NCI-H1105 (cell line): Measurements from ENCODE around the gene SMG6.
"Not testable (repeated sequence)": the region's sequence is repeated elsewhere in the genome, so short reads cannot be mapped to it uniquely, and the experiment has no call there.

Experiments
- DNase-seq: peaks from one replicate; lab custom pipeline; 2025; lab: John Stamatoyannopoulos, UW

The SMG6 gene

GRCh38 chr17:2178798-2179501 lies 124.6 kb downstream of the SMG6 start:
- no peak for DNase-seq

DNA sequence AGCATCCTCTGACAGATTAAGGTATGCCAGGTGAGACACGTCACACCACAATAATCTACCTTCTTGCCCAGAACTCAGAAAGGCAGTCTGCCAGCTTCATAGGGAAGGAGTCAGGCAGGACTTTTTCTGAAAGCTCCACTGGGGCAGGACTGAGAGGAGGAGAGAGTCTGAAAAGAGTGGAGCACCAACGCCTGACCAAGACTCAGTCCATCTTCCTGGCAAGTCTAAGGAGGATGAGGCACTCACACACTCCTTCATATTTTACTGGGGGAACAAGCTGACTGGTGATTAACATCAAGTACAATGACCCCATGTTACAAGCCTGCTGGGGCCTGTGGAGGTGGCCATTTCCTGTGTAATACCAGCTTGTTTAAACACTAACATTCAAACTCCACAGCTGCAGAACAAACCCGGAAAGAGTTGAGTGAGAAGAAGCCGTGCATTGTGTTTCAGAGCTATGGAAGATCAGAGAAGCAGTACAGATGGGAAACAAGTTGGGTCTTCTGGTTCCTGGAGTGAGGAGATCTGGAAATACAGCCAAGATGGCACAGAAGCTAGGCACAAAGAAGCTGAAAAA lies 126.3 kb downstream of the SMG6 start:
- DNase-seq: no peak

- no peak for DNase-seq
Measured at GRCh38 chr17:2176499-2177169, 127.0 kb downstream of the SMG6 start.

GRCh38 chr17:2175294-2175628 lies 128.3 kb downstream of the SMG6 start:
- no peak for DNase-seq

GRCh38 chr17:2174468-2175293 lies 128.9 kb downstream of the SMG6 start:
- DNase-seq: no peak

DNA sequence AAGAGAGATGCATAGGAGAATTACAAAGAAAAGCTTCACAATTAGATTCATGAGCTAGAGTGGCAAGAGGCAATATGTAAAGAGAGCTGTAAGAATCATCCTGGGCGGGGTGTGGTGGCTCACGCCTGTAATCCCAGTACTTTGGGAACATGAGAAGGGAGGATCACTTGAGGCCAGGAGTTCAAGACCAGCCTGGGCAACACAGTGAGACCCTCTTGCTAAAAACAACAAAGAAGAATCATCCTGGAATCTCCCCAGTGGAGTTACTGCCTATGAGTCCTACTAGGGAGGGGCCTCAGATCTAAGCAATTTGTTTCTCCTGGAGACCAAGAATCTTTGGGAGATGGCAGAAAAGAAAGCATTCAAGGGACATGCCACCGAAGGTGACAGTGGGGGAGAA lies 129.6 kb downstream of the SMG6 start:
- DNase-seq: no peak

- DNase-seq: no peak
Measured at GRCh38 chr17:2172999-2173398, 130.6 kb downstream of the SMG6 start.

DNA sequence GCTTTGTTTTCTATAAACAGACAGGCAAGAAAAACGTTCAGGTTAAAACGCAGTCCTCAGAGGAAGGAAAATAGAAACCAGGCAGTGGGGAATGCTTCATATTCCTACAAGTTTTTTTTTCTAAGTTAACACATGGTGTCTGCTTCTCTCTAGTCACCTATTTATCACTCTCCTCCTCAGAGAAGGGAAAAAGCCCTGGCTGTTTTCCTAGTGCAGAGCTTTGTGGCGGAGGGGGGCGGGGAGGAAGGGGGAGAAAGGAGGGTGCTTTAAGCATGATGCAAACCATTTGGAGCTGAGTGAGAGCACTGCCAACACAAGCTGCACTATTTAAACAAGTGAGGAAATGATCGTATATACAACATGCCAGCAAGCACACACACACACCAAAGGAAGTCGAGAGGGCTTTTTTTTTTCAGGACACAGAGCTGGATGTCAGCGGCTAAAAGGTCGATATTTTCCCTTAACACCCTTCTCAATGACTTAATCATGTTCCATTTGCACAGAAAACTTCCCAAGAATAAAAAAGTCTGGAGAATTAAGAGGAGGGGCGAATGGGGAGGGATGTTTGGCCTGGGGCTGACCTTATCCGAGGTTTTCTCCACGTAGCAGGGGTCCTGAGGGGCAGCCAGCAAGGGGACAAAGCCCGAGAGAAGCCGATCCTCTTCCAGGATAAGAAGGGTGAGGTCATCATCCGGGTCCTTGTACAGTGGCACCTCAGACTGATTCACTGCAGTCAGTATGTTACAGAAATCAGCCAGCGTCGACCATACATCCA lies 131.3 kb downstream of the SMG6 start:
- DNase-seq: no peak

- DNase-seq: no peak
Measured at GRCh38 chr17:2171702-2172076, 131.9 kb downstream of the SMG6 start.

DNA sequence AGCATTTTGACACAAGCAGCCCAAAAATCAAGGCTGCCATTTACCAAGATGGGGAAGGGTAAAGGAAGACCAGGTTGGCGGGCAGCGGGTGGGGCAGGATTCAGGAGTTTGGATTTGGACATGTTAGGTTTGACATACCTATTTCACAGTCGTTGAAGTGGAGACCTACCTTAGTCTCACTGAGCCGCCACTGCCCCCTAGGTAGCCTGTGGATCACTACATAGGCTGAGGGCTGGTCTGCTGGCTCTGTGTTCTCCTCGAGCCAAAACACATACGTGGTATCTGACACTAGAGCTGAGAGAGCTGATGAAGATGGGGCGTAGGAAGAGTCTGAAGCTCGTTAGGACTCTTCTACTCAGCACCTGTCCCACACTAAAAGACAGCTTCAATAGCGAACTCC lies 133.6 kb downstream of the SMG6 start:
- no peak for DNase-seq

GRCh38 chr17:2165723-2166122 lies 137.9 kb downstream of the SMG6 start:
- not testable (repeated sequence) for DNase-seq

DNA sequence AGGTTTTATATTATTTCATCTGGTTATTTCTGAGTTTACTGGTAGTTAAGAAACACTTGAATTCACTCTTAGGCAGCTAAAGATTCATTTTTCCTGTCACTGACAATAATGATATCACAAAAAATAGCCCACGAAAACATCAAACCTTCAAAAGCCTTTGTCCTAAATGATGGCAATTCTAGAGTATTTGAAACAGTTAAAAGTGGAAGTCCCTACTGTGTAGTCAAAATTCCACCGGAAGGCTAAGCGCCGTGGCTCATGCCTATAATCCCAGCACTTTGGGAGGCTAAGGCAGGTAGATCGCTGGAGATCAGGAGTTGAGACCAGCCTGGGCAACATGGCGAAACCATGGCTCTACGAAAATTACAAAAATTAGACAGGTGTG lies 145.2 kb downstream of the SMG6 start:
- DNase-seq: no peak

DNA sequence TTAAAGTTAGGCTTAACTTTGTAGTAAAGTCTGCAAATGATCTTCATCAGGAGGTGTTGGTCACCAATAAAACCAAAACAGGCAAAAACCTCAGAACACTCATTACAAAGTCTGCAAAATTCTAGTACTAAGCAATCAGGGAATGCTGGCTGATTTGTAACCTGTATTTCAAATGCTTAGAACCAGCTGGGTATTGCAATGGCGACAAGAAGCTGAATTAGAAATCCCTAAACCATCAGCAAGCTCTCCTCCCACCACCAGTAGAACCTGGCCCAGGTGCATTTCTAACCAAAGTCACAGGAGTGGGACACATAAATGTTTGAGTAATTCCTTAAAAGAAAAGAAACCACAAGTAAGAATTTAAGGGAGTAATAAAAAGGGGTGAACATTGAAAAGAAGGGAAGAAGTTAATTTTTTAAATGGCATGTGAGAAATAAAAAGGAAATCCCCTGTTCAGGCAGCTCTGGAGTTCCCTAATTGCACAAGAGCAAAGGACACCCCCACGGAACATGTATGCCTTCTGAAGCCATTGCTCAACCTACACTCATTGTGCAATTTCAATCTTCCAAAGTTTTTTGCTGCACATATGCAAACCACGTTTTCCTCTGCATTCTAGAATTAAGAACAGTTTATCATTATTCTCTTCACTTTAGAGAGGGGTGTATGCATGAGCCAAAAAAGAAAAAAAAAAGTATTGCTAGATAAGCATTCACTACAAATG lies 145.8 kb downstream of the SMG6 start:
- no peak for DNase-seq

DNA sequence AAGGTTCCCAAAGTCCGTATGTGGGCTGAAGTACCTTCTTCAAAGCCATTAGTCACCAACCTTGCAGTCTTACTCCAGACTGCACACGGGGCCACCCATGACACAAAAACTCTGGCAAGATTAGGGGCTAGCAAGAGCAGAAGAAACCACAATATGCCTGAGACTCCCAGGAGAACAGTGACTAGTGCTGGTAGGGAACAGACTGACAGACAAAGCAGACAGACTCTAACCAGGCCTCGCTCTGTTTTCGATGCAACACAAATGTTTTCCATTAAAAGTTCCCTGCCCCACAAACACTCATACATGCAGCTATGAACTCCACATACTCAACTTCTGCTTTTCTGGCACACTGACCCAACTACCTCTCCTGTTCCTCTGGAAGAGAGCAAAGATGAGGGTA lies 146.5 kb downstream of the SMG6 start:
- no peak for DNase-seq

GRCh38 chr17:2156666-2157065 lies 146.9 kb downstream of the SMG6 start:
- no peak for DNase-seq

DNA sequence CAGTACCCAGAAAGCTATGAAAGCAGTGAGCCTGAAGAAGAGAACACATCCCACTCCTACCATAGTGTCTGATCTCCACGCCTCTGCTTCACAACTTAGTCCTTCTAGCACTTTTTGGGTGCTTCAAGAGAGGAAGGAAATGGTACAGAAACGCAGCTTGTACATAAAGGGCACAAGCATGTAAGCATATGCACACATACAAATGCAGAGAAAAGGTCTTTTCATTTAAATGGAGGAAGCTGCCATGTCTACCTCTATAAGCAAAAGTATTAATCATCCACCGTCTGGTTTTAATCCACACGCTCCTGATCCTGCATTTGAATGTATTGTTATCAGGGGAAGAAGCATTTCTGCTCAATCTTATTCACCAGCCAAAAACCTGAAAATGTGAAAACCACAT lies 148.0 kb downstream of the SMG6 start:
- no peak for DNase-seq

DNA sequence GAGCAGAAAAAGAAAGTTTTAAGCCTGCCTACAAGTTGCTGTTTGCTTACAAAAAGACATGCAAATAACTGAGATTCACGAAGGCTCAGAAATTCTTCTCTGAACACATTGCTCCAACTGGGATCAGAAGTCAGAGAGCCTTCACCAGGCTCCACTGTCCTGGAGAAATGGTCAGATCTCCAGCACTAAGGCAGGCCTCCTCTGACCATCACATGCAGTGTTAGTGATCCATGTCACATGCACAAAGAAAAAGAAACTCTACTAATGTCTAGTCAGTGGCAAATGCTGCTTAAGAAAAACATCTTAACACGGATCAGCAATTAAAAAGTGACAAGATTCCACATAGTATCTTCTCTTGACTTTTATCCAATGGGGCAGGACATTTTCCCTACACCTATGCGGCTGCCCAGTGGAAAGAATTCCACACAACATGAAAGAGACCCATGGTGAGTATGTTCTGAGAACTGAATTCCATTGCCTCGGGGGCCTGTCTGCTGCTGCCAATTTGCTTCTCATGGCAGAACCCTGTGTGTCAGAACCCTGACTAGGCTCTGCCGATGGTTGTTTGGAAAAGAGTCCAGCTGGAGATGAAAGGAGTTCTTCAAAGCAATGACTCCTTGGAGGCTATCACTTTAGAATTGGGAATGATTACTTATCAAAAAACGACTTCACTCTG lies 152.1 kb downstream of the SMG6 start:
- DNase-seq: no peak

- peak; percentile 60 for DNase-seq
Measured at GRCh38 chr17:2150806-2151205, 152.8 kb downstream of the SMG6 start.

DNA sequence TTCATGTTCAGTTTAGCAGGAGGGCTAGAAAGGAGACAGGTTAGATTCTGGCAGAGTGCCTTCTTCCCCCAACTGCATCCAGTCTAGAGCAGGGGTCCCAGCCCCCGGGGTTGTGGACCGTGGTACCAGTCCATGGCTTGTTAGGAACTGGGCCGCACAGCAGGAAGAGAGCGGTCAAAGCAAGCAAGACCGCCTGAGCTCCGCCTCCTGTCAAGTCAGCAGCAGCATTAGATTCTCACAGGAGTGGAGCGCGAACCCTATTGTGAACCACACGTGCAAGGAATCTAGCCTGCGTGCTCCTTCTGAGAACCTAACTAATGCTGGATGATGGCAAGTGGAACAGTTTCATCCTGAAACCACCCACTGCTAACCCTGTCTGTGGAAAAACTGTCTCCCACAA lies 153.7 kb downstream of the SMG6 start:
- DNase-seq: no peak

DNA sequence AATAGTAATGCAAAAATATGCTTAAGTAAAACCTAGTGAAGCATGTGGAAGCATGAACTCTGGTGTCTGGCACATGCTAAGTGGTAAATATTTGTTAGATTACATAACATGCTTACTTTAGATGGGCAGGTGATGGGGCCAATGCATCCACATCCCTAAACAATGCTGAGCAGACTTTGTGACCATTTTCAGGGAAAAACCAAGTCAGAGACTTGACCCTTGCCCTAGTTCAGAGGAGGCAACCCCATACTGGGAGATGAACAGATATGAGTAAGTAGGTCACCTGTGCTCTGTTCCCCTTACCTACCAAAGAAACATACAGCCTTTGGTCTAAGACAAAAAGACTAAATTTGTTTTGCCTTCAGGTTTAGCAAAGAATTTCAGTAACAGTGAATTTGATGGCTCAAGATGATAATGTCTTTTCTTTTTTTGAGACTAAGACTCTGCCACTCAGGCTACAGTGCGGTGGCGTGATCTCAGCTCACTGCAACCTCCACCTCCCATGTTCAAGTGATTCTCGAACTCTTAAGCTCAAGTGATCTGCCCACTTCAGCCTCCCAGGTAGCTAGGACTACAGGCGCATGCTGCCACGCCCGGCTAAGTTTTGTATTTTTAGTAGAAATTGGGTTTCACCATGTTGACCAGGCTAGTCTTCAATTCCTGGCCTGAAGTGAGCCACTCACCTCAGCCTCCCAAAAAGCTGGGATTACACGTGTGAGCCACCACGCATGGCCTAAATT lies 157.3 kb downstream of the SMG6 start:
- no peak for DNase-seq
